HFF-Myc (cell line): ENCODE data around the gene UGT1A5.

Source experiments
- DNase-seq: peaks from one replicate; pipeline ENCODE4 v3.0.0-alpha.2; 2011; ENCODE audit warnings: low read depth; ENCODE audit errors: extremely low read depth
- H3K4me3 ChIP-seq: replicated peaks from 2 replicates; pipeline ENCODE4 v1.5.1; 2011; ENCODE audit warnings: low read depth, mild to moderate bottlenecking, control low read depth, low read length
- CTCF ChIP-seq: IDR thresholded peaks from 2 replicates; pipeline ENCODE4 v1.5.1; 2012; ENCODE audit warnings: mild to moderate bottlenecking, low read depth, low read length, control low read depth; ENCODE audit errors: missing control alignments

The UGT1A5 gene

GRCh38 chr2:233756429-233757081 is 43.8 kb downstream of the UGT1A5 start:
- no peak for TF ChIP-seq CTCF
- no peak for DNase-seq
- no peak overlapping the region for H3K4me3 ChIP-seq

DNA sequence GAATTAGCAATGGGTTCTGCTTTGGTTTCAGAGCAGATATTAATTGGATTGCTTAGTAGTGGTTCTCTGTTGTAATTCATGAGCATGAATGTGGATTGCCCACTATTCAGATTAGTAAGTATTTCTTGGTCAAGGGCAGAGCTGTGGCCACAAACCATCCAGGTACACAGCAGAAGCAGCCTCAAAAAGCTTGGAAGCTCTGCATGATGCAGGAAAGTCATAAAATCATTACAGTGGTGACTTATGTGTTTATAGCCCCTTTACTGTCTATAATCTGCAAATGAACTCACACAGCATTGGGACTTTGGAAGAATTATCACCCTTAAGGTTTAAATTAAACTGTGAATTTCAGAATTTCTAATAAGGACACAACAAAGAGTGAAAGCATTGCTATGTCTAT is 45.4 kb downstream of the UGT1A5 start:
- DNase-seq = no peak
- no peak overlapping the region for H3K4me3 ChIP-seq
- no peak for TF ChIP-seq CTCF

- H3K4me3 ChIP-seq = no peak overlapping the region
- TF ChIP-seq CTCF = no peak
- DNase-seq = no peak
These were observed 46.1 kb downstream of the UGT1A5 start for GRCh38 chr2:233758849-233759248.

DNA sequence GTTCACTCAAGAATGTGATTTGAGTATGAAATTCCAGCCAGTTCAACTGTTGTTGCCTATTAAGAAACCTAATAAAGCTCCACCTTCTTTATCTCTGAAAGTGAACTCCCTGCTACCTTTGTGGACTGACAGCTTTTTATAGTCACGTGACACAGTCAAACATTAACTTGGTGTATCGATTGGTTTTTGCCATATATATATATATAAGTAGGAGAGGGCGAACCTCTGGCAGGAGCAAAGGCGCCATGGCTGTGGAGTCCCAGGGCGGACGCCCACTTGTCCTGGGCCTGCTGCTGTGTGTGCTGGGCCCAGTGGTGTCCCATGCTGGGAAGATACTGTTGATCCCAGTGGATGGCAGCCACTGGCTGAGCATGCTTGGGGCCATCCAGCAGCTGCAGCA is 47.3 kb downstream of the UGT1A5 start, which contains the start of gene UGT1A1:
UGT1A1 (plus strand) TSS at position 228 of the 400 bp plus-strand sequence; CDS start at position 246, 18 bp downstream.
- no peak within 1 kb of the TSS for H3K4me3 ChIP-seq
- DNase-seq = no peak
- TF ChIP-seq CTCF = no peak

GRCh38 chr2:233761040-233761769 is 48.5 kb downstream of the UGT1A5 start:
- DNase-seq = no peak
- no peak overlapping the region for H3K4me3 ChIP-seq
- TF ChIP-seq CTCF = no peak

DNA sequence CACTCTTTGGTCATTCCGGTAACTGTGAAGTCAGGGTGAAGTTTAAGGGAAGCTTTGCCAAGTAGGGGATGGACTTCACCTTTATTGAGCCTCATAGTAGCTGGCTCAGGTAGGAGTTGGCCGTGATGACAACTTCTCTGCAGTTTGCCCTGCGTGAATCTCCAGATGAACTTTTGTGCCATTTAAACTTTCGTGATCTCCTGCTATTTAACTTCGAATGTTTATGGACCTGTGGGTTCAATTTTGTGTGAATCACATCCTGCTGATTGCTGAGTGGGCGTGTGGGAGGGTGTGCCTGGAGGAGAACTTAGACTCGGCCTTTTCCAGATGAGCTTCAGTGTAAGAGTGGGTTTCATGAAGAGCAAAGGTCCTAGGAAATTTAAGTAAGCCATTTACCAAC is 51.6 kb downstream of the UGT1A5 start:
- no peak for TF ChIP-seq CTCF
- no peak overlapping the region for H3K4me3 ChIP-seq
- DNase-seq = peak; percentile 14
